HG03045 (cell line): ENCODE data around the gene PDE7B.

Experiments used
- ATAC-seq: cut with Tn5 transposase; IDR thresholded peaks from one replicate; pipeline ENCODE4 v1.9.1; 2021; ENCODE audit warnings: mild to moderate bottlenecking, moderate library complexity; ENCODE audit not compliant: unreplicated experiment

Gene PDE7B

DNA sequence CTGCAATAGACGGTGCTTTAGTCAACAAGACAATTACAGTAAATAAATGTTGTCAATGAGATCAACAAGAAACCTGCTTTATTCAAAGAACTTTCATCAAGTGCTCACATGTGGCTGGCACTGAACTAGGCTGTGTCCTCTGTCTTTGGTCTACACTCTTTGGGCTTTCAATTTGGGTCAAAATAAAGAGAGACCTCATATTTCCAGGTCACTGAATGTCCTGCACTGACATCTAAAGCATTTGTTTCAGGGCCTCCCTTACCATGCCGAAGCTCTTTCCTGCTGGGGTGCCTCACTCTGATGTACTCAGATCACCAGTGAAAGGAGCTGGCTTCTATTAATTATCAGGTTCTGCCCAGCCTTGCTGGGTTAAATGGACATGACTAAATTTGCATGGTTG lies 32.0 kb downstream of the PDE7B start:
- ATAC-seq: no peak

DNA sequence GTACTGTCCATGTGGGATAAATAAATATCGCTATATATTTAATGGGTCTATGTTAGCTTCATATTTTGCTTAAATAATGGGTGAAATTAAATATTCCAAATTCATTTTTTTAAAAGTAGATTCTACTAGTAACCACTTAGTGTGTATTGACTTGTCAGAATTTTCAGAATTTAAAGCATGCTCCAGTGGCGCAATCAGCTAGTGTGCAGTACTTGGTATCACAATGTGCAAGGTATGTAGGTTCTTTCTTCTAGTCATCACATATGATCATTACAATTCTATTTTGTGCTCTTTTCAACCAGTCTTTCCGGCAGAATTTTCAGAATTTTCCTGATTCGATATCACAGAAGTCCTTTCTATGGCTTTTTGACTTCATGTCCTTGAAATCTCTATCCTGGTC lies 32.6 kb downstream of the PDE7B start:
- no peak for ATAC-seq

DNA sequence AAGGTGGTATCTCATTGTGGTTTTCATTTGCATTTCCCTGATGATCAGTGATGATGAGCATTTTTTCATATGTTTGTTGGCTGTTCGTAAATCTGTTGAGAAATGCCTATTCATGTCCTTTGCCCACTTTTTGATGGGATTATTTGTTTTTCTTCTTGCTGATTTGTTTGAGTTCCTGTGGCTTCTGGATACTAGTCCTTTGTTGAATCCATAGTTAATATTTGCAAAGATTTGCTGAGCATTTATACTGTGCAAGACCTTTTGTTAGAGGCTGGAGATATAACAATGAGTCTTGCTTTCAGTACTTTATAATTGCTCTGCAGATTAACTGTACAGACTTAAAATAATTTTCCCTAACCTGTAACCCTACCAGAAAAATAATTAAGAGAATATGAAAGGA lies 35.6 kb downstream of the PDE7B start:
- no peak for ATAC-seq

DNA sequence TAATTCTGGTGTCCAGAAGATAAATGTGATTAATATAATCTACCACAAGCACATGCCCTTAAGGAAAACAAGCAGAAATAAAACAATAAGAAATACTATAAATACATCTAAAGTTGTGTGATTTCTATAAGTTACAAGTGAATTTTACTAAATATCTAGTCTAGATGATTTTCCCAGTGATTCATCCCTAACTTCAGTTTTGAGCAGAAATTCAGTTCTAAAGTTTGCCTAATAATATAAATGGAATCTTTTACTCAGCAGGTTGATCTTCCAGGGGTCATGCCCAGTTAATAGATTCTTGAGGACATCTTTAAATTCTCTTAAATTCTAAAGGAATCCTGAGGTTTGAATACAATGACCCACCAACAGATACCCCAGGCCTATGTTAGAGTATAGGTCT lies 37.3 kb downstream of the PDE7B start:
- no peak for ATAC-seq

DNA sequence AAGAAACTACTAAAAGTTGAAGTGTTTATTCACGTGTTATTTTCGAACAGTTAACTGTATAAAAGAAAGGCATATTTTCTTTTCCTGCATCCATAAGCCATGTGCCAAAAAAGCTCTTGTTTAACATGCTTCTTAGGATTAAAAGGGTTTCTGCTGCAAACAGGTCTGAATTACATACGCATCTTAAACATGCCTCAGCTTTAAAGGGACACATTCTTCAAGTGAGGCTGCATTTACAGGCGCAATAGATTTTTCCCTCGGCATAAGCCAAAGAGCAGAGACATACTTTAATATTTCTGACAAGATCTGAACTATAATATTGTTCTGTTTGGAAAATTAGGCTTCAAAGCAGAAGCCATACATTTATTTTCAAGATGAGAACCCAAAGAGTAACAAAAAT lies 39.4 kb downstream of the PDE7B start:
- ATAC-seq: no peak

DNA sequence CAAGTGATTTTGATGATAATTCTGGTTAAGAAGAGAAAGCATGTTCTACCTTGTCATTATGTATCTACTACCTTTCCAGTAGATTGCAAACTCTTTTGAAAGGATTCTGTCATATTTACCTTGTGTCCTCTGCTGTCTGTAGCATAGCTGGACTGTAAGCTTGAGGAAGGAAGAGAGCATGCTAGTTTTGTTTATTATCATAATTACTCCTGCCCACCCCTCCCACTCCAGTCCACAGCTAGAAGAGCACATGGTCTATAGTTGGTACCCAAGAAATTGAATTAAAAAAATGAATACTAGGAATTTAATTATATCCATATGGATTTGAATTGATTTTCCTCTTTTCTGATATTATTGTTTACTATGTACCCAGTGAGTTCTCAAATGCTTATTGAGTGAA lies 40.2 kb downstream of the PDE7B start:
- ATAC-seq: no peak

DNA sequence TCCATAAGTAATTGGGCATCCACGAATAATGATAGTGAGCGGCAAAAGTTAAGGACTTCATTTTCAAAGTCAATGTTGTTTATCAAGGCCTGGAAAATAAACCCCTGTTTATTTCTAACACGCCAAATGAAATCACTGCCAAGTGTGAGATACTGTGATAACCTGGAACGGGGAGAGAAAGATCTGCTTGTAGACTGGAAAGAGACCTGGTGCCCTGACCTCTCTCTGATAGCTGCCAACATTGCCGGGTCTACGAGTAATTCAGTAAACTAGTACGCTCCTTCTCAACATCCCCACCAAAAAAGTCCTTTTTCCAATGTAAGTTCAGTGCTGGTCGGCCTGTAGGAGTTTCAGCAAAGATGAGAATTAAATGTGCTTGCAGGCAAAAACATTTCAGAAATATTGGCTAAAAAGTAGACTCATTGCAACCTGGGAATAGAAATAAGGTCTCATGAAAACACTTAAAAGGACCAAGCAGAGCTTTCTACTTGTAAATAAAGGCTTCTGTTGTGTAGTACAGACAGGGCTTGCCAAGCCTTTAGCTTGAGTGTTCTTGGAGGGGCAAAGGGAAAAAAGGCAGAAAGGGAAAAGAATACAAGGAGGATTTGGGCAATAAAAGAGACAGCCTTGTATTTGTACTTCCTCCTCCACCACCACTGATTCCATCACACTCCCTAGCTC lies 43.9 kb downstream of the PDE7B start:
- ATAC-seq: no peak

DNA sequence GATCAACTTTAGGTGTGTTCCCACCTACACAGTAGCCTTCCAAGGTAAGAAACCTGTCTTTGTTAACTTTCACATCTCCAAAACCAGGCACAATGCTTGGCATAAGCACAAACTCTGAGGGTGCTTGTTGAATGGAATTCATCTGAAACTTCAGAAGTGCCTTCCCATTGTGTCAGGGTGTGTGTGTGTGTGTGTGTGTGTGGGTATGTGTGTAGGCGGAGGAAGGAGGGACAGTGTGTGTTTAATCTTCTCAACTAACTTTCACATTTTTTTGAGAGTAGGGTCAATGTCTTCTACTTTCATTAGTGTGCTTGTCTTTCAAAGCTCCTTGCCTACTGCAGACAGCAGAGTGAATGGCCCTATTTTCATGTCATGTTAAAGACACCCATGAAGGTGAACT lies 45.6 kb downstream of the PDE7B start:
- ATAC-seq: no peak

DNA sequence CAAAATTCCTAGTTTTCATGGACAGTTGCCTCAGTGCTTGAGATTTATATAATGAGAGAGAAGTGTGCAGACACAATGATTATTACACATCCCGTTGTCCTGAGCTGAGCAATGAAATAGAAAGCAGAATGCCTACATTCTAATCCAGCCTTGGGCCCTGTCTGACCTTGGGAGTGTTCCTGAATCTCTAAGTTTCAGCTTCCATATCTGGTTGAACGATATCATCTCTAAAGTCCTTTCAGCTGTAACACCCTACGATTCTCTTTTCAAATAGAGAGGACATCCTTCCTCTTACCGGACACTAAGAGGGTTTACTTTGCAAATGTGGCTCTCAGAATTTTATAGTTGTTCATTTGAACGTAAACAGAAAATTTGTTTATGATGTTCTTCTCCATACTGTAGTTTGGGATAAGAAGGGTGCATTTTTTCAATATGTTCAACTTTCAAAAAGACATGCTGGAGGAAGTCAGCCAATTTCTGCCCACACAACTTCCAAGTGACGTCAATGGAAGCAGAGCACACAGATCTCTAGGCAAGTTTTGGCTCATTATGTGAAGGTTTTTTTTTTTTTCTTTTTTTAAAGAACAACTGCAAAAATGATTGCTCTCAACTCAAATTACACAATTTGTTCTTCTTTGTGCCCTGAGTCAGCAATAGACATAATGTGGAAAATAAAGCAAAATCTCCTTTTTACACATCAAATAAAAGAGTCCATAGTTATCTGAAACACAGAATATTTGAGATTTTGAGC lies 50.4 kb downstream of the PDE7B start:
- ATAC-seq: no peak

DNA sequence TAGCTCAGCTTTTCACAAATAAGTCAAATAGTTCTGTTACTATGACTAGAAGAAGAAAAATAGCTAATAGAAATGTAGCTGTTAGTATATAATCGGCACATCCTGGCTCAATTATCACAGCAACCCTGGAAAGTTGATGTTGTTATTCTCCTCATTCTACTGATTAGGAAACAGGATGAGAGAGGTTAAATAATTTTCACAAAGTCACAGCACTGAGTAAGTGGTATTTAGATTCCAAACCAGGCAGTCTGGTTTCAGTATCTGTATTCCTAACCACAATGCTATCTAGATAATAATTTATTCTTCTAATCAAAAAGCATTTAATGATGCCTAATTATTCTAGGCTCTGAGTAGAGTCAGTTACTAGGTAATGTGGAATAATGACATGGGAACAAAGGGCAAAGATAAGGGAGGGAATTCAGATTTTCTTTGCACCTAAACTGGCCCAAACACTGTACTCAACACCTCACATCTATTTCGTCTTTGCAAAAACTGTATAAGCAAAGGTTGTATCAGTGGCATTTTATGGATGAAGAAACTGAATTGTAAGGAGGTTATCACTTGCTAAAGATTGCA lies 51.3 kb downstream of the PDE7B start:
- ATAC-seq: no peak

DNA sequence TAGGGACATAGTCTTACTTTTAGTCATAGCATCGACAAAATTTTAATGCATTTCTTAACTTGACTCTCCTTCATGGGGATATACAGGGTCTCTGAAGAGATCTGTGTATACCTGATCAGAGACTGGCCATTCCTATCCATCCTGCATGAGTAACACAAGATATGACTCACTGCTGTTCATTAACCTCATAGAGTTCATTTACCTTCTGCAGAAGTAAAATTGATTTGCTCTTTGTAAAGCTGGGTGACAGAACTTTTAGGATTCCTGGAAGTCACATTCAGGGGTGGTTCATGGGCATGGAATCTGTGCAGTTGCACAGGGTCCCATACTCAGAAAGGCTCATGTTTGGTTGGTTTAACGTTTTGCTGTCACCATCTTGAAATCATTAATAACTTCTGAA lies 53.2 kb downstream of the PDE7B start:
- ATAC-seq: no peak

DNA sequence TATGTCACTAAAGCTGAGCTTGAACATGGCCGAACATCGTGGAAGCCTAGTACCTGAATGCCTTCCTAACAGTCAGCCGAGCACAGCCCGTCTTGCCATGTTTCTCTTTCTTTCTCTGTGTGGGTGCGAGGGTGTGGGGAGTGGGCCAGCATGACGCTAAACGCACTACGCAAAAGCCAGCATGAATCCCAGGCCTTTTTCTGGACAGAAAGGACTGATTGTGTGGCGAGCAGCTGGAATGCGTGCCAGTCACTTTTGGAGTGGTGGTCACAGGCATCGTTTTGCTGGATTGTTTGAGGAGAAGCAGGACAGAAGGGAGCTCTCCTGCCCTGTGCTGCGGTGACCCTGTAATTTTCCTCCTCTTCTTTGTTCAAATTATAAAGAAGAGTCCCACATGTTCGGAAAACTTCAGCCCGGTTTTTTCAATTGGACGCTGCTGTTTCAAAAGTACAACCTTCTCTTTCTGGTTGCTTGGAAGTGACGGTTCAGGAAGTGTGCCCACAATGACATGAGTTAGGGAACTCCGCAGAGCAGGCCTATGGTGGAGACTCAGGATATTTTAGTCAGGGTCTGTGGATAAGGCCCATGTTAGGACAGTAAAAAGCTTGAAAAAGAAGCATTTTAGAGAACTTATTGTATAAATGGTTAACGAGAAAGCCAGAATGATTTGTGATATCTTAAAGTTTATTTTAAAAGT lies 54.3 kb downstream of the PDE7B start:
- ATAC-seq: no peak

DNA sequence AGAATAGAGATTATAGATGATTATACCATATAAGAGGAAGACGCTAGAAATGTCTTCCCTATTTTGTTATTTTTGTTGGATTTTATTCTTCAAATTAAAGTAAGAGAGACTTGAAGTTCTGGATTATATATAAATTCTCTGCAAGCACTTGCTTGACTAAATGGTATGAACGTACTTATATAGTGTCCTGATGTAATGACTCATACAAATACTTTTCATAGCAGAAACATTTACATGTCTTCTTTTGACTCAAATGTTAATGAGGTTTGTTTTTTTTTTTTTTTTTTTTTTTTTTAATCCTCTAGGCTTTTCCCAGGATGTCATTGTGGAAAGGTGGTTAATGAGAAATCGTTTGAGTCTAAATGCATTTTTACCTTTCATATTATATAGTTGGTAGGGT lies 55.0 kb downstream of the PDE7B start:
- ATAC-seq: no peak

DNA sequence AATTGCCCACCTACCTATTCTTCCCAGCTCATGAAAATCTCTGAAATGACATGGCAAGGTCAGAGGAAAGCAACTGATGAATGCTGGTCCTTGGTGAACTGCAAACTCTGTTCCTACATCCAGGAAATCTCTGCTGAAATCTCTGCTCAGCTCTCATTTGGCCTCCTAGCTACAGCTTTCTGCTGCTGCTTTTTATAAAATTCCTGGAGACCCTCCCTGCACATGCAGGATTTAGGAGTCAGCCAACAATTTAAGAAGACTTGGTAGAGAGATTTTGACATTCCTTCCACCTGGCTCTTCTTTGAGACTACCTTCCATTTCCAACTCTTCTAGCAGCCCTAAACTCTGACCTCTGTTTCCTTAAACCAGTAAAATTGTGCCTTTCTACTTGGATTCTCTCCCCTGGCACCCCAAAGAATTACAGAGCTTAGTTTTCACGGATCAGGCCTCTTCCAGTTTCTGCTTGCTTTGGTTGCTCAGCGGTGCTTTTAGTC lies 55.5 kb downstream of the PDE7B start:
- no peak for ATAC-seq

DNA sequence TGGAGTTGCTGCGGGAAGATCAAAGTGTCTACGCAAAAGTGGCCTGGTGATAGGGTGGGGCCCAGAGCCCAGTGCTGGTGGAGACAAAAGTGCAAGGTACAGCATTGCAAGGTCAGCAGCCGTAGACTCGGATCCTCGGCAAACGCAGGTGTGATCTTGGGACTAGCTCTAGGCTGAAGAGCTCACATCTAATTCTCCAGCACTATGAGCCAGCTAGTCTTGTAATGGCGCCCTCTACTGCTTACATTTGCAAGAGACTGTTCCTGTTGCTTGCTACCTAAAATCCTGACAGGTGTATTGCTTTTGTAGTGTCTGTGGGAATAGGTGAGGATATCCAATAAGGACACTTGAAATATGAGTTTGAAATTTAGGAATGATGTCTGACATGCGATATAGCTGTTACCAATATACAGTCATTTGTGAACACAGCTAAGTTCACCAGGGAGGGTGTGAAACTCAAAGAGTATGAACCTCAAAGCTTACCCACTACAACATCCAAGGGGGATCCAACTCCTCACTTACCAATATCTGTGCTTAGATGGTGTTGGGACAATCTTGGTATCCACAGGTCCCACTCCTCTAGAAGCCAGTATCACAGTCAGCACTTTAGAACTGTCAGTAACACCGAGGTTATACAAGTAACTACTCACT lies 58.4 kb downstream of the PDE7B start:
- no peak for ATAC-seq

DNA sequence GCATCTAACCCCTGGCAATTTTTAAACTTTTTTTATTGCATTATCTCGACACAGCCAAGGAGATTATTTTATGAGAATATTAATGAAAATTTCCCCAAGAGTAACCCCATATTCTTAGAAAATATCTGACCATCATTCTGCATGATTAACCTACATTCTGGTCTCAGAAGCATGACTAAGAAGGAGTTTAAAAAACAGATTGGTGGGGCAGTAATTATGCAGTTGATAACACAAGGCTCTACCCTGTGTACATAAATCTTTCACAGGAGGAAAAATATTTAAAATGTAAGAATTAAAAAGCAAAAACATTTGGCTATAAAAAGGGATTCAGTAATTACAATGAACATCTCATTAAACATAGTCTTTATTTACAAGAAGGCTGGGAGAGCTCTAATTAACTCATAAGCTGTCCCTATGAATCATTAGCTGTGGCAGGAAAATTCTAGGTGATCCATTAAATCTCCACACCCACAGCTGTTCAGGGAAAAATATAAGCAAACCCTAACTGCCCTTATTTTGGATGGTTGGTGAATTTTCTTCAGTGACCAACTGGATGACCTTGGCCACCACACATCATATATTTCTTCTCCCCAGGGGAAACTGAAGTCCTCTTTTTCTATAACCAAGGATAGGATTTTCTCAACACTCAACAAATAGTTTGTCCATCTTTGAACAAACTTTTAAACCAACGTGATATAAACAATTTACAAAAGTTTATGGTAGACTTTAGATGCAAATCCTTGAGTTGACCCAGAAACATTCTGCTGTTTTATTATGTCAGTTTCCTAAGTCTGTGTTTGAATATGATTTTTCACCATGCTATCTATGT lies 59.5 kb downstream of the PDE7B start:
- no peak for ATAC-seq

DNA sequence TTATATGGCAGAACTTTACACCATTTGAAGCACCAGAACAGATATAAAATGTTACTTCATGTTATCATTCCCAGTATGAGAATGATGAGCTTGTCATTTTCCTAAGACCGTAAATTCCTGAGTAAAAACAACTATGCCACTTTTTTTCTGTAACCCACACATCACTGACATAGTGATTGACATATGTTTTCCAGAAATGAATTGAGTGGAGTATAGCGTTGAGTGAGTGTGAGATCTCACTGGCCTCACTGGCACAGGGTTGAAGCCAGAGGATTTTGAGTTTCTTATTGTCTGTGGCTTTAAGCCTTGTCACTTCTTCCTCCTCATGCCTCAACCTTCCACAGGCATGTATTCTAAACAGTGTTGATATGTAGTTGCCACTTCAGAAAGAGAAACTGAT lies 62.3 kb downstream of the PDE7B start:
- no peak for ATAC-seq

DNA sequence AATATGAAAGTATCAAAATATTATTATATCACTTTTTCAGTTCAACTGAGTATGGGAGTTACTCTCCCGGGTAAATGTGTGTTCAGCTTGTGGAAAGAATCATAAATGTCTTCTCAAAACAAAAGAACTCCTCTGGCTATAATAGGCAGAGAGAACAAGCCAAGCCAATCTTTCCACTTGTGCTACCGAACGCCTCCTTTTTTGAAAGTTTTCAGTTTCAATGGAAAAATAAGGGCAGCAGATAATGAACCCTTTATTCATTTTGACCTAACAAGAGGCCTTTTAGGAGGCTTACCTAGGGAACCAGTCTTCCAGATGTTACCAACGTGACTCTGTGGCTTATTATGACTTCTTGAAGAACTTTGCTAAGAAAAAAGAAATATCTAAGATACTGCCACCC lies 67.5 kb downstream of the PDE7B start:
- no peak for ATAC-seq

DNA sequence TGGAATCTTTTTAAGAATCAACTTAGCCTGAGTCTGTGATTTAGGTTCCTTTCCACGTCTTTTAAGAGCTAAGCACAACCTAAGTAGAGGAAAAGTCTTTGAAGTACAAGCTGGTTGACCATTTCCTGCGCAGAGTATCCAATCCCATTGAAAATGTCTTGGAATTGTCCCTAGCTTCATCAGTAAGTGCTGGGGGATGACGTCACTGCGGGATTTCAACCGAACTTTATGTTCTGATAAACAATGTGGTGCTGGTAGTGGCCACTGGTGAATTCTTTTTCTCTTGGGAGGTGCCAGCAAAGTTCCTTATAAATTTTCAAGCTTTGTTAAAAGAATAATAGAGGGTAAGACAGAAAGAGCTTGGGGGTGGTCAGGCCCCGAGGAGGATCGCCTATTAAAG lies 69.2 kb downstream of the PDE7B start:
- ATAC-seq: no peak

DNA sequence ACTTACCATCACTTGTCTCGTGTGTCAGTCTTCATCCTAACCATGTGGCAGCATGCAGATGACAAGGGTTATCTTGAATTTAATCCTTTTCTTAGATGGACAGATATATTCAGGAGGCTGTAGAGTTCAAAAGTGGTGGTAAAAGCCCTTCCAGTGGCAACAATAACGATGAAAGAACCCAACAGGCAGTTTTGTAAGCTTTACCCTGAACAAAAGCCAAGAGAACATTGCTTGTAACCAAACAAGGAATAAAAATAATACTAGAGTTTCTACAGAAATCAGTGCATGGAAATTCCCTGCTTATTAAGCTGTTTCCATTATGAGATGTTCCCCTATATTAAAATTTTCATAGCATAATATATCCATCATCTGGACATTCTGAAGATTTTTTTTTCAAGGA lies 69.7 kb downstream of the PDE7B start:
- no peak for ATAC-seq
